DMS79 (cell line): ENCODE measurements around the gene THOC1.

Experiments
- DNase-seq: peaks from one replicate; lab custom pipeline; 2025; lab: John Stamatoyannopoulos, UW

Gene THOC1

DNA sequence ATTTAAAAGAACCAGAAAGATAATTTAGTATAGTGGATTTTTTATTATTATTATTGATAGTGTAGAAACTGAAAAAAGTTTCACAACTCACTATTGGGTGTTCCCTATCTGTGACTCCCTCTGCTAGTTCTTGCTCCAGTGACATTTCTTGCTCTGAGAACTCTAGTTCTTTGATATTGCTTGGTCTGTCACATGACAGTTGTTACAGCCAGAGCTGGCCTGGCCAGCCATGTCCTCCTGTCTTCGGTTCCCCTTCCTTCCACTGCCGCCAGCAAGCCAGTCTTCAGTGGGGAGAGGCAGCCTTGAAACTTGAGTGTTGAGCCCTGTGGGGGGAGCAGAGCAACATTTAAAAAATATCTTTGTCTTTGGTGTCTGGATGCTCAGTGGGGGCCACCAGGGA is 7.6 kb upstream of the THOC1 start:
- no peak for DNase-seq

DNA sequence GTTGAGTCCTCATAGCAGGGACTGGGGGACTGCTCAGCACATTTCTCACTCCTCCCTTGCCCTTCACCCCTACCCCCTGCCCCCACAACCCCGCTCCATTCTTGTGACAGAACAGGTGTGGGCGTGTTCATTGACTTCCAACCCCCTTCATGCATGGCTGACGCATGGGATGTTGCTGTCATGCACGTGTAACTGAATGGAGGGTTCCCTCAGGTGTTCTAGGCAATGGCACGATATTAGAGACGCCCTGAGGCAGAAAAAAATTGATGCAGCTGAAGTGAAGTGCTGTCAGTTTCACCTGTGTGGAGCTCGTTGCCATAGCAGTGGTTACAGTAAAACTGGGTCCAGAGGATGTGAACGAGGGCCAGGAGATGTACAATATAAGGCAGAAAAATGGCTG is 6.5 kb upstream of the THOC1 start:
- peak; percentile 52 for DNase-seq

DNA sequence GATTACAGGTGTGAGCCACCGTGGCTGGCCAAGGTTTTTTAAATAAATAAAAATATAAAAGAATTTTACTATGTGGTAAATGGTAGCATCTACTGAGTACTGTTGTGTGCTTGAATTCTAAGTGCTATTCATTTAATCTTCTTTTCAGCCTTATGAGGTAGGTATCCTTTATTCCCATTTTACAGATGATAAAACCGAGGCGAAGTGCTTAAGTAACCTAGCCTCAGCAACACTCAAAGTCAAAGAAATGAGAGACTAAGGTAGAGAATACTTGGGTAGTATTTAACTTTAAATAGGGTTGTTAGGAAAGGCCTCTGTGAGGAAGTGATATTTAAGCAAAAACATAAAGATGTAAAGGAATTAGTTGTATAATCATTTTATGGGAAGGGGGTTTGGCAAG is 5.7 kb upstream of the THOC1 start:
- no peak for DNase-seq

DNA sequence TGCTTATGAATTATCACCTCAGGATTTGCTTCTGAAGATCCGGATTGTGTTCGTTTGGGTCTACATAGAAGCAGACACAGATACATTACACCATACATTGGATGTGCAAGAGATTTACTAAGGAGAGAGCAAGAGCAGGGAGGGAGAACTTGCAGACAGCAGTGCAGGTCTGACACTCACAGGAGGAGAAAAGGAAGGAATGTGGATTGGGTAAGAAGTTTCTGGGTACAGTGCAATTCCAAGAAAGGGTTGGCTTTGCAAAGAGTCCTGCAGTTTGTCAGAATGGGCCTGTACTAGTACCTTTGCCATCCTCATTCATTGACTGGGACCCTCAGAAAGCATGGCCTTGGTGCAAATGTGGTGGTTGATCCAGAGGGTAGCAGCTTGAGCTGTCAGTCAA is 4.8 kb upstream of the THOC1 start:
- DNase-seq = no peak

DNA sequence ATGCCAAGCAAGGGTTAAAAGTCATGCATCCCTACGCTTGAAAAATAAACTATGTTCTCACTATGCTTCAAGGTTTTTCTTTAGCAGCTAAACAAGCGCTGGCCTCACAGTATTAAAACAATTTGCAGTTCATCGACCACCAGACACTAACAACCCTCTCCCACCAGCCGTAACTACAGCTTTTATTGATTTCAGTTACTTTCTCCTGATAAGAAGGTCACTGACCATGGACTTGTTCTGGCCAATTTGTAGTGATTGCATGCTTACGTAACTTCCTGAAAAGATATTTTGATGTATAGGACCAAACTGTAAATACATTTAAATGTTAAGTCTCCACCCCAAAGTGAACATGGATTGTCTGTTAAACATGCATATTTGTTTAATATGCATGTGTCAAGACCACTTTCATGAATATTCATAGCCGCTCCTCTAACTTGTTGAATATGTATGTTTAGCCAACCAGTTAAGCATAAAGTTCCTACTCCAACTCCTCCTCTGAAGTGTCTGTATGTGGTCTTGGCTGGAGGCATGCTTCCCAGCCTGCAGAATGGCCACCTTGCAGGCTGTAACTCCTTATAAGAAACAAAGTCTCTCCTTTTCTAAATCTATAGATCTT is 1.7 kb upstream of the THOC1 start:
- DNase-seq = no peak

DNA sequence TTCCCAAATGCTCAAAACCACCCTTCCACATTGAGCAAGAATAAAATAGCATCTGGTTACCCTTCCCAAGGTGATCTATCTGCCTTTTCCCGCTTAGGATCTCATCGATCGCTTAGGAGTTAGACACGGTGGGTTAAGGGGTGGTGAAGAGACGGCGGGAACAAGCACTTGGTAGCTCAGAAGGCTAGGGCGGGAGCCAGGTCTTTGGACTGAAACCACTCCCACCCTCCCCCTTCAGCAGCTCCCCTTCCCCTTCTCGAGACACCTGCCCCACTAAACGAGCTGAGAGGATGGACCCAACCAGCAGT is 513 bp downstream of the THOC1 start:
- DNase-seq = peak; percentile 77

DNA sequence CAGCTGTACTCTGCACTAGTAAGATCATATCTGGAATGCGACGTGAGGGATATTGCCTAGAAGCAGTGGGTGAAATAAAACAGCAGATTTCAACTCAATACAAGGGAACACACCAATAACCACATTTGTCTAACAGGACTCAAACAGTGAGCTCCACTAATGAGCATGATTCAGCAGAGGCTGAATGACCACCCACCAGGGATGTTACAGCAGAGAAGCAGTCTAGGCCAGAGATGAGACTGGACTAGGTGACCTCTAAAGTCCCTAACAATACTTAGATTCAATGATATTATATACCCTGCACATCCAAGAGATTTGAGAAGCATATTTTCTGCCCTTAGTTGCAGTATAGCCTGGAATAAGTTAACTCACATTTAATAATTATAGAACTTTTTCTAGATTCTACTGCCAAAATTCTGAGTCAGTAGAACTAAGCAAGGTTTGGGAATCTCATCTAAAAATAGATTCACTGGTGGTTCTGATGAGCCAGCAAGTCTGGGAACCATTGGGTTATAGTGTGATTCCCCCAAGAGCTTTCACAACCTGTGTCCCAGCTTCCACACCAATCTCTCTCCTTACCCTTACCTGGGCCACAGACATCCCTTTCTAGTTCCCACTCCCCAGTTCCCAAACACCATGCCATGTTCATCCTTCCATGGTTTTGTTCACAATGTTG is 6.3 kb downstream of the THOC1 start:
- no peak for DNase-seq

DNA sequence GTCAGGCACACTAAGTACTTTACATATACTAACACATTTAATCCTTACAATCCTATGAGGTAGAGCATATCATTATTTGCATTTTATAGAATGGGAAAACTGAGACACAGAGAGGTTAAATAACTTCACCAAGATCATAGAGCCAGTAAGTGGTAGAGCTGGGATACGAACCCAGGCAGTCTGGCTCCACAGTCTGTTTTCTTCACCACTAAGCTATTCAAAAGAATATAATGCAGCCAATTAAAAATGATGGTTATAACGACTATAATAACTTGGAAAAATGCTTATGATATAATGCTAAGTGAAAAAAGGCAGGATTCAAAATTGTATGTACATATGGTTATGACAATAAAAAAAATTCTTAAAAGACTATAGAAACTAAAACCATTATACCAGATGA is 7.3 kb downstream of the THOC1 start:
- no peak for DNase-seq

DNA sequence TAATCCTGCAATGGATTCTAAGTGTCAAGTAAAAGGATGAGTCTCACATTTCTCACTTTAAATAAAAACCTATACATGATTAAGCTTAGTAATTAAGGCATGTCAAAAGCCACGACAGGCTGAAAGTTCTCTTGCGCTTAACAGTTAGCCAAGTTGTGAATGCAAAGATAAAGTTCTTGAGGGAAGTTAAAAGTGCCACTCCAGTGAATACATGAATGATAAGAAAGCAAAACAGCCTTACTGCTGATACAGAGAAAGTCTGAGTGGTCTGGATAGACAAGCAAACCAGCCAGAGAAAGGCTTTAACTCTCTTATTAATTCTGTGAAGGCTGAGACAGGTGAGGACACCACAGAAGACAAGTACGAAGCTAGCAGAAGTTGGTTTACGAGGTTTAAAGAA is 12.7 kb downstream of the THOC1 start:
- no peak for DNase-seq

DNA sequence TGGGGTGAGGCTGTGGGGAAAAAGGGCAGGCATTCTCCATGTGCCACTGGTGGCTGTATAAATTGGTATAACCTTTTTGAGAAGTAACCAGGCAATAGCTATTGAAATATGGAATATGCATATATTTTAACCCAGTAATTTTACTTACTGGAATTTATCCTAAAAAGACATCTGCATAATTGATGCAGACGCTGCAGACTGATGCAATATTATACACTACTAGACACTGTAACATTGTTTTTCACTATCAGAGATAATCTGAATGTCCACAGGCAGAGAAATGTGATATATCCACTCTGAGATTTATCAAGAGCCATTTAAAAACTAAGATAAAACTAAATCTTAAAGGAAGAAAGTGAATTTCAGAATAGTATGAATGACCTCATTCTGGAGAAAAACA is 14.7 kb downstream of the THOC1 start:
- DNase-seq = no peak

DNA sequence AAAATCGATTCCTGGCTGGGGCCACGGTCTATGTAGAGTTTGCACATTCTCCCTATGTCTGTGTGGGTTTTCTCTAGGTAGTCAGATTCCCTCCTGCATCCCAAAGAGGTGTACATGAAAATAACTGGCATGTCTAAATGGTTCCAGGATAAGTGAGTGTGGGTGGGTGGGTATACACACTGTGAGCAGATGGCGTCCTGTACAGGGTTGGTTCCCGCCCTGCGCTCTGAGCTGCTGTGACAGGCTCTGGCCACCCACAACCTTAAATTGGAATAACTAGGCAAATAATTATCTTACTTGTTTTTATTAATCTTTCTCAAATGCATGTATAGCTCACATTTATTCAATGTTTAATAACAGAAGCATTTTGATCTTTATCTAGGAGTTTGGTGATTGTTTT is 16.3 kb downstream of the THOC1 start:
- DNase-seq = no peak

DNA sequence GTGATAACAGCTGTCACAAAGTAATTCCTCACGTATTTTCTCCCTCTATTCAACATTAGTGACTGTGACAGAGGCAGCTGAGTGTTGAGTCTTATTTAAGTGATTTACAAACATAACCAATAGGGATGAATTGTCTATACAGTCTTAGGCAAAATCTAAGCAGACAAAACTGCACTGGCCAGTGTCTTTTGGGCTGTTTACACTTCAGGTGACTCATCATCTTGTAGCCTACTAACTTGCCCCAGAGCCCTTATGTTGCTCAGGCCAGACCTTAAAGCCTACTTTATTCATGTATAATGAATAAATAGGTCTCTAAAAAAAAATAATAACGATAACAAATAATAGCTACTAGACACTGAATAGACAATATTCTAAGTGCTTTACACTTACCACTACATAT is 17.2 kb downstream of the THOC1 start:
- DNase-seq = no peak

DNA sequence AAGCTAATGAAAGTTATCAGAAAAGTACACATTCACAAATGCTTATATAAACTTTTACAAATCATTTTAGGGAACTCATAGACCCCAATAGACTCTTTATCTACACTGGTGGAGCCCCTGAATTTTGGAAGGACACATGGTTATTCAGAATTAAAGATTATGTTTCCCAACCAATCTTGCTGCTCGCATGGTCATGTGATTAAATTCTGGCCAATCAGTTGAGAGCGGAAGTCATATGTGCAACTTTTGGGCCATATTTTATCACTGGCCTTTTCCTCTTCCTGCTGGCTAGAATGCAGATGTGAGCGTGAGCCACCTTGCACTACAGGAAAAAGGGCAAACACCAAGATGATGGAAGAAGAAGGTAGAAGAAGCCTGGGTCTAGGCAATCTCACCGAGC is 19.8 kb downstream of the THOC1 start:
- no peak for DNase-seq

DNA sequence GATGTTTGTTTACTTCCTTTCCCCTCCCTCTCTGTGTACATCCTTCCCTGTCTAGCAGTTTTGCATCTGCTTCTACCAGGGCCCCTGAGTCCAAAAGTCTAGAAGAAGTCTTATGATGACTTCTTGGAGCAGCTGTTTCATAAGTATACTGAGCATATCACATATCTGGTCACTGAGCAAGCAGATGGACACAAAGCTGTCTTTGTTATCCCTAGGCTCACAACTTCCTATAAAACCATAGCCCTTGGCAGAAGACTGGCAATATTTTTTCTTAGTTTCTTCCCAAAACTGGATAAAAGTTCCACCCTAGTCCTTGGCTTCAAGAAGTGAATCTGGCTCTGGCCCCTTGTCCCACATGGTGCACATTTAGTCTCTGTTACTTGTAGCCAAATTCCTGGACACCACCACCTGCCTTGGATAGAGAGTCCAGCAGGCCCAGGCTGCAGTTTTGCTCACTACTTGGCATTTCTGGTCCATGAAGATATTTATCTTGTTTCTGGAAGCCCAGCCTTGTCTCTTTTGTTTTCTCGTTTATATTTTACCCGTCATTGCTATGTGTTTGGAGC is 22.5 kb downstream of the THOC1 start:
- no peak for DNase-seq

DNA sequence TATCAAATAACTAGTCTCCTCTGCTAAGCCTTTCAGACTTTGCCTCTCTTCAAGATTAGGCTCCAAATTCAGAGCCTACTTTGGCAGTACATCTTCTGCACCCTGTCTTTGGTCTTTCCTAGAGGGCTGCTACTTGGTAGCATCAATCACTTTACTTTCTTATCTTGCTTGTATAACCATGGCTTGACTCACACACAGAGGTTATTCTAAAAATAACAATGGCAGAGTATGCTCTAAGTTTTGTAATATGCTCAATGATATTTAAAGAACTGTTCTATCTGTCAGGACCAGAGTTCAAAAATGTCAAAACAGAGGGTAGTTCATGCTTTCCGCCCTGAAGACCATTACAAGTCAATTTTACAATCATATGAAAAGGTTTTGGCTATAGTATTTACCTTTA is 27.7 kb downstream of the THOC1 start:
- no peak for DNase-seq

DNA sequence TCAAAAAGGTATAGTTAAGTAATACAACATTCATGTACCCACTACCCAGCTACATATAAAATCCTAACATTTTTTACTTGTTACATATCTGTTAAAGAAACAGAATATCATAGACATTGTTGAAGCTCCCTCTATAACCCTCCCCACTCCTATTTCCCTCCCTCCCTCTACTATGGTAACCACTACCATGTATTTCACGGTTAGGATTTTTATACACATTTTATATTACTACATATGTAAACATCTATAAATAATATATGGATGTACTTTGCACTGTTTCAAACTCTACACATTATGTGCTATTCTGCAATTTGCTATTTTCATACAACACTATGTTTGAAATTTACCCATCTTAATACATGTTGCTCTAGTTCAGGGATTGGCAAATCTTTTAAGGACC is 36.3 kb downstream of the THOC1 start:
- DNase-seq = no peak

DNA sequence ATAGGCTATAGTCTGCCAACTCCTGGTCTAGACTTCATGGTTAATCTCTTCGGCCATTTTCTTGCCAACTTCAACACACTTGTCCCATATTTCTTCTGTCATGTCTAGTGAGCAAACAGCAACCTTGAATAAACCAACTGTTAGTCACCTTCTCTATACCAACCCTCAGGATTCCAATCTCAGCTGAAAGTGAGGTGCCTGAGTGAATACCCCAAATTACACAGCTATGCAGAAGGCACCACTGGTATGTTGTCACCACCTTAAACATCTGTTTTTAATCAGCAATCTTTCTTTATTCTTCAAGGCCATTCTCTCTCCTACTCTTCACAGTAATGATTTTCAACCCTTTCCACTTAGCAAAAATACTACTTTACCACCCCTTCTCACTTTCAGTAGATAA is 39.3 kb downstream of the THOC1 start:
- no peak for DNase-seq

DNA sequence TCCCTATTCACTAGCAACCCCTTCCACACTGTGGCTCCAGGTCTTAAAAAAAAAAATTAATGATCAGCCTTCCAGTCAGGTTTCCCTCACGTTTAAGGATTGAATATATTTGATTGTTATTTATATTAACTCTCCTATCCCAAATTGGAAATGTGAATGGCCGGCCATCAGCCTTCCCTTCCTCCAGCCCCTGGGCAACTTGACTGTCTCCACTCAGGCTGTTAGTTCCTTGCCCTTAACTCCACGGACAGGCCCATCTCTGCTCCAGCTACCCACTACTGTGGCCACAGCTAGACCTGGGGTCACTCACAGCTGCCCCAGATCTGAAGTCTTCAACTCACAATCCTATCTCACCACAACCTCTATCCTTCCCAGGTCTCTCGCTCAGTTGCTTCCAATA is 39.9 kb downstream of the THOC1 start:
- no peak for DNase-seq

DNA sequence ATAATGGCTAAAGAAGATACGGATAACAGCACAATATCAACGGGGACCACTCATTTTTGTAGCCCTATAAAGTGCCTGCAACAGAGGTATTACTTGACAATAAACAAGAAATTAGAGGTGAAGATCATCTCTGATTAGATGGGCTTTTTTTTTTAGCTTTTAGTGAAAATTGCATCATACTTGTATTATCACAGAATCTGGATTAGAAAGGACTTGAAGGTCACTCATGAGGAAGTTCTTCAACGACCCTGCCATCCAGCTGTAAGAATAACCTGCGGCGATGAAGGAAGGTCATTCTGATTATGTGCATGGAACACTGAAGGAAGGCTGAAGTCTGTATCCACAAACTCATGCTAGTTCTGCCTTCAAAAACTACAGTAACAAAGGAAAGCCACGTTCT is 40.5 kb downstream of the THOC1 start:
- no peak for DNase-seq

DNA sequence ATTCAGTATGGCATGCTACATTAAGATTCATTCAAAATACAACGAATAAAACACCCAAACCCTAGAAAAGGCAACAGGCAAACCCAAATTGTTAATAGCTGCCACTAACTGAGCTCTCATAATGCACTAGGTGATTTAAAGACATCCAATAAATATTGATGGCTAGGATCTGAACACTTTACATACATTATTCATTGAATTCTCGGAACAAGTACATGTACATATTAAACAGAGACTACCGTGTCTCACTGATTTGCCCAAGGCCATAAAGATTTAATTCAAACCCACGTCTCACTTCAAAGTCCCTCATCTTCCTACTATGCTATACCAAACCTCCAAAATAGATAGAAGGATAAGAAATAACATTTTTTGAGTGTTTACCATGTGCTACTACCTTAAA is 42.1 kb downstream of the THOC1 start:
- no peak for DNase-seq

DNA sequence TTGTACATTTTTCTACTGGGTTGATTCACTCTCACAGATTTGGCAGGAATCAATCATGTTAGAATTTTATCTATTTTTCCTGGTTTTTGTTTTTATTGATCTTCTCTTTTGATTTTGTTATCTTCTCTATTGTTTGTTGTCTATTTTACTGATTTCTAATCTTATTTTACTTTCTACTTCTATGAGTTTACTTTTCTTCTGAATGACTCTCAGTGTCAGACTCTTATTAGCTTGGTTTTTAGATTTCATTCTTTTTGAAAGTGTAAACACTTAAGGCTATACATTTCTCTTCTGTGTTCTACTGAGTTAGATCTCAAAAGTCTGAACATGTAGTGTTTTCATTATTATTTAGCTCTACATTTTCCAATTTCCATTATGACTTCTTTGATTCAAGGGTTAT is 47.1 kb downstream of the THOC1 start:
- no peak for DNase-seq

DNA sequence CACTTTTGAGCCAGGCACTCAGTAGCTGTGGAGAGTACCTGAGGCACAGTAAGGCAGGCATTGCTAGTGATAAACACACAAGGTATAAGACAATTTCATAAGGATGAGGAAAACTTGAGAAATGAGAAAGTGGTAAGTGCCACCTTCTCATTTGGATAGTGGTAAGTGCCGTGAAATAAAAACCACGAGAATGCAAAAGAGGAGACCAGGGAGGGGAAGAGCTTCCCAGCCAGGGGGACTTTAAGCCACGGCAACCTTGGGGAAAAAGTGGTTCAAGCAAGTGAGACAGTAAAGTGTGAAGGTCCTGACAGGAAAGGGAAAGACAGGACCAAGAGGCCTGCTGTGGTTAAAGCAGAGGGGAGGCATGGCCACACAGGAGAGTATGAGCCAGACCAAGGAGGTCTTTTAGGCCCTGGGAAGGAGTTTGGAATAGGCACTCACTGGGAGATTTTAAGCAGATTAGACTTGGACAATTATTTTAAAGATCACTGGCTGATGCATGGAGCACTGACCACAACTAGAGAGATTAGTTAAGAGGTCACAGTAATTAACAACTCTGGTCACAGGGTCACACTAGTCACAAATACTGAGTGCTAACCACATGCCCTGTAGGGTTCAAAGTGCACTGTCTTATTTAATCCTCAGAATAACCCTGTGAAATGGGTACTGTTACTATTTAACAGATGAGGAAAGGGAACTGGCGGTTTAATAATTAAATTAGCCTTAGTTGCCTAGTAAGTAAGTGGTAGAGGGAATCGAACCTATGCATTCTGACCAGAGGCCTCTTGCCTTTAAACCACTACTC is 50.1 kb downstream of the THOC1 start:
- DNase-seq = no peak

DNA sequence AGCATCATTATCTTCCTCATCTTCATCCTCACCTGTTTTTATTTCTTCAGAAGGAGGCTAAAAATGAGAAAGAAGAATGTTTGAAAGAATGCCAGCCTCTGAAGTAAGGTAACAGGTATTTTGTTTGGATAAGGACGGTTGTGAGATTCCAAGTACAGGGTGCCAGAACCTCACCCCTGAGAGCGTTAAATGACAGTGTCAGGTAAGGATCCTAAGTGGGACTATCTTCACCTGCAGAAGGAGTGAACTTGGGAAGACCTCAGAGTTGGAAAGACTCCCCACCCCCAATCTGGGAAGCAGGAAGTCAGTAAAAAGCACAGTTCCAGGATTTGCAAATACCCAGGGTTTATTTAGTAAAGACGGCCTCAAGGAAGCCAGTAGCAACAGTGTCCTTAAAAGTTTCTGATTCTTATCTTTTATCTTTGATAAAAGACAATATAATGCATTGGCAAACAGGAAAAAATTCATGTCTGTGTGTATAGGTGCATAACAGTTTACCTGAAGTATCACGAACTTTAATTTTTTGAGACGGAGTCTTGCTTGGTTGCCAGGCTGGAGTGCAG is 52.3 kb downstream of the THOC1 start:
- DNase-seq = no peak
